ENCODE data around the gene RPS3.

The RPS3 gene

GRCh38 chr11:75413864-75414263 lies 14.5 kb downstream of the RPS3 start:
- no peak for DNase-seq (ENCODE audit: low read depth in 2 of 2)

DNA sequence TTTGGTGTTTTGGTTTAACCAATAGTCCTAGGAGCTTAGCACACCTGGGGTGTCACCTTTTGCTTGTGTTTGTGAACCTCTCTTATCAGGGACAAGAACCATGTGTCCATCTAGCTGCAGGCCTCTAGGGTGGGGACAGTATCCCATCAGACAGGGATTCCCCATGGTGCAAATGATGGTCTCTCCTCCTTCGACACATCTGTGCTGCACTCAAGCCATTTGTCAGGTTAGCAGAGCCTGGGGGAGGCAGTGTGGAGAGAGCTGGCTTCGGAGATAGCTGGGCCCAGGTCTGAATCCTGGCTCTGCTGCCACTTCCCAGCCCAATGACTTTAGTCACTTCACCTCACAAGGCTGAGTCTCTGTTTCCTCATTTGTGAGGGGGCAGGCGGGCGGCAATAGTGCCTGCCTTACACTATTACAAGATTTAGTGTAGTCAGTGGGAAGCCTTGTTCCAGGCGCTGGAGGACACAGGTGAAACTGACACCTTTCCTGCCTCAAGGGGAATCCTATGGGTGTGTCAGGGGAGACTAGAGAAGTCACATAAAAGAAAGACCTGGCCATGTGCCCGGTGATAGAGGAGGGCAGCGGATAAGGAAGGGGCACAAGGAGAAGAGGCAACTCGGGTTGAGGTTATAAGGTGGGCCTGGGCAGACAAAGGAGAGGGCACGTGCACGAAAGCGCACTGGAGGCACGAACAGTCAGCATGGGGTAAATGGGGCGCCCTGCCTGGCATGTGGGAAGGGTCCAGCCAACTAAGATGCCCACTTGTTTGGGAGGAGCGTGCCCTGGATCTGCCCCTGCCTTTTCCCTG lies 21.1 kb downstream of the RPS3 start:
- no peak for DNase-seq (ENCODE audit: low read depth in 2 of 2)

DNA sequence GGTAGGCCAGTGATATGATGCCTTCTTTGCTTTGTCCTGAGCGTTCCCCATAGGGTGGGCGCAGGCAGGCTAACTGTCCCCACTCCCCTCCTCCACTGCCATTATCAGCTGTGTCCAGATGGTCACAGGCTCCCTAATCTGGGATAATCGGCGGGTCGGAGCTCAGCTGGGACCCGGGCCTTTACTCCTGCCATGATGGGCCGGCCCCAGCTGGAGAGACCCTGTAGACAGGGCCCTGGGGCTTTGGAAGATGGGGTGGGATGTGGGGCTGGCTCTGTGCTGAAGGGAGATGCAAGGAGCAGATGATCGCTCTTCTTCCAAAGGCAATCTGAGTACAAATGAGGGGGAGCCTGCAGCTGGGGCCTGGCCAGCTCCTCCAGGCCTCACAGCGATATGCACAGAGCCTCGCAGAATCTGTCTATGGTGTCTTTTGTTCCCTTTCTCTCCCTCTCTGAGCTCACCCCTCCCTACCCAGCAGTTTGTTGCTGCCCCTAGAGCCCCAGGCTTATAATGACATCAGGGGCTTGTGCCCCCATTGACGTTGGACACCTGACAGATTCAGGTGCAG lies 21.8 kb downstream of the RPS3 start:
- DNase-seq (ENCODE audit: low read depth in 2 of 2) = no peak

DNA sequence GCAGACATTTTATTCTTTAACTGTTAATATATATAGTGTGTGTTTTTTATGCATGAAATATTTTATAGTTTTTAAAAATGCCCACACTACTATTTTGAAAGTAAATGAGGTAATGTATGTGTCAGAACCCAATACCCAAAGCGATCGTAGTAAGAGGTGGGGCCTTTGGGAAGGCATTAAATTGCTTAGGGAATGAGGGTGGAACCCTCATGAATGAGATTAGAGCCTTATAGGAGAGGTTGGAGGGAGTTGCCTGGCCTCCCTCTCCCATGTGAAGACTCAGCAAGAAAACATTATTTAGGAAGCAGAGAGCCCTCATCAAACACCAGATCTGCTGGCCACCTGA lies 22.6 kb downstream of the RPS3 start:
- DNase-seq (ENCODE audit: low read depth in 2 of 2) = no peak

DNA sequence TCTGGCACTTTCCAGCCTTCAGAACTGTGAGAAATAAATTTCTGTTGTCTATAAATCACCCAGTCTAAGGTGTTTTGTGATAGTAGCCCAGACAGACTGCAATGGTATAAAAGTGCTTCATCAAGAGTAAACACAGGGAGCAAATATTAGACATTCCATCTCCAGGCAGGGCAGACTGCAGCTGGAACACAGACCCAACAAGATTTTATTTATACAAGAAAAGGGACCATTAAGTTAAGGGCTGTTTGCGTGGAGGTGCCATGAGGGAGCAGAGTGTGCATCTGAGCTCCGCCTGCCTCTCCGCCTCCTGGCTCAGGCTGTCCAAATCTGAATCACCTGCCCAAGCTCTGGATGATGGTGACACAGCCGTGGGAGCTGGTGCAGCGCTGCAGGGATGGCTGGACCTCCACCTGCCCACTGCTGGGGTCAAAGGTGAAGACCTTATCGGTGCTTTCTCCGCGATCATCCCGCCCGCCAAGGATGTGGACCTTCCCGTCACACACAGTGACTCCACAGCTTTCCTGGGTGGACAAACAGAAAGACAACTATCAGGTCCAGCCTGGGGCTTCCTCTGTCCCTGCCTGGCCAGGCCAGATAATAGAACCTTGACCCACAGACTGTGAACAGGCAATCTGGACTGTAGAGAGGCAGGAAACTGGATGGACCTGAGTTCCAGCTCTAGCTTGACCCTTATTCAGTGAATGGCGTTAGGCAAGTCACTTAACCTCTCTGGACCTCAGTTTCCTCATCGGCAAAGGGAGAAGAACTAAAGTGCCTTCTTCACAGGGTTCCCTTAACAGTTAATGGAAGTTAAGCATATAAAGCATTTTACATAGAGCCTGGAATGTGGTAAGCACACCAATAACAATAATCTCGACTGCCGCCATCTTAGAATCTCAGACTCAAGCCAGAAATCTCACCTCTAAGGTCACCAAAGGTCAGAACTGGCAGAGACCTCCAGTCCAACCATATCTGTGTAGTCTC lies 23.2 kb downstream of the RPS3 start:
- DNase-seq (ENCODE audit: low read depth in 2 of 2) = no peak

DNA sequence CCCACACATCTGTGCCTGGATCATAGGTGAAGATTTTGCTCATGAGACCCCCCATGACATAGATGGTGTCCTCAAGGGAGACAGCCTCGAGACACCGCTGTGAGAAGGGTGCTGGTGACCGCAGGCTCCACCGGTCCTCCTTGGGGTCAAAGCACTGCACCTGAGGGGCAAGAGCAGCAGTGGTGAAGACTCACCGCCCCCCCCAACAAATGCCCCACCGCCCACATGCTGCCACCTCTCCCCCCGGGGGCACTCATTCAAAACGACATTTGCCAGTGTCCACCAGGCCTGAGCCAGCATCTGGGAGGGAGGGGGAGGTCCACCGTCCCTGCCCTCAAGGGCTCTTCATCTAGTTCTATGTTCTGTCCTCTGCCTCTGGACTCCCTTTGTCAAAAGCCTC lies 24.4 kb downstream of the RPS3 start:
- DNase-seq (ENCODE audit: low read depth in 2 of 2) = no peak

- no peak for DNase-seq (ENCODE audit: low read depth in 2 of 2)
Measured at GRCh38 chr11:75424396-75424795, 25.1 kb downstream of the RPS3 start.

GRCh38 chr11:75425422-75425821 lies 26.1 kb downstream of the RPS3 start:
- no peak for DNase-seq (ENCODE audit: low read depth in 2 of 2)

DNA sequence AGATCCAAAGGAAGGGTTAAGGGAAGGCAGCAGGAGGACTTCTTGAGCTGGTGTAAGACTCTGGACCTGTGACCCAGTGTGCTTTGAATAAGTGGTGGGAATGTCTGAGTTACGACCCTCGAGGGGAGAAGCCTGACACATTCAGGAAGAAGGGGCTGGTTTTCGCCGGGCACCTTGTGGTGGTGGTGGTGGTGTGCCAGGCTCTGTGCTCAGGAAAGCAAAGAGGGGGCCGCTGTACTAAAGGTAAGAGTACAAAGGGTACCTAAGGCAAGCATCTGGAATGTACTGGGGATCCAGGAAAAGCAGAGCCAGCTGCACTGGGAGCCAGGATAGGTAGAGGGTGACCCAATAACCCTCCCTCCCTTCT lies 27.4 kb downstream of the RPS3 start:
- DNase-seq (ENCODE audit: low read depth in 2 of 2) = no peak

GRCh38 chr11:75427181-75427580 lies 27.9 kb downstream of the RPS3 start:
- no peak for DNase-seq (ENCODE audit: low read depth in 2 of 2)

DNA sequence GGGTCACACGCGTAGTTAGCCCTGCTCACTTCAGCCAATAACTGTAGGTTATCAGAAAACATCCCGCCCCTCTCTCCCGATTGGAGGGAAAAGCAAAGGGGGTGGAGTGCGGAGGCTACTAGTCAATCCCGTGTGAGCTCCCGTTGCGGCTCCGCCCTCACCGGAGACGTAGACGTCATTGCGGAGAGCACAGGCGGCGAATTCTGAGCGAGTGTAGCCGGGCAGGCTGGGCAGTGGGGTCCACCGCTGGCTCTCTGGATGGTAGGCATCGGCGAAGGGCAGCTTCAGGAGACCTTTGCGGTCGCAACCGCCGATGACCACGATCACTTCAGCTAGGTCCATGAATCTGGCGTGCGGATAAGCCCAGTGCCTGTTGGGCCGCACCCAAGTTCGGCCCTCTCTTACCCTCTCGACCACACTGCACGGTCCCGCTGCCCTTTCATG lies 29.0 kb downstream of the RPS3 start:
- peak; percentile 68 to 70 for DNase-seq (ENCODE audit: low read depth in 2 of 2)

- DNase-seq (ENCODE audit: low read depth in 2 of 2) = no peak
Measured at GRCh38 chr11:75428989-75429640, 29.8 kb downstream of the RPS3 start.

GRCh38 chr11:75429641-75429901 lies 30.3 kb downstream of the RPS3 start:
- DNase-seq (ENCODE audit: low read depth in 2 of 2) = no peak

GRCh38 chr11:75429902-75430713 lies 30.8 kb downstream of the RPS3 start:
- DNase-seq (ENCODE audit: low read depth in 2 of 2) = peak; percentile 29 to 30

GRCh38 chr11:75430714-75431532 lies 31.6 kb downstream of the RPS3 start:
- DNase-seq (ENCODE audit: low read depth in 2 of 2) = no peak

DNA sequence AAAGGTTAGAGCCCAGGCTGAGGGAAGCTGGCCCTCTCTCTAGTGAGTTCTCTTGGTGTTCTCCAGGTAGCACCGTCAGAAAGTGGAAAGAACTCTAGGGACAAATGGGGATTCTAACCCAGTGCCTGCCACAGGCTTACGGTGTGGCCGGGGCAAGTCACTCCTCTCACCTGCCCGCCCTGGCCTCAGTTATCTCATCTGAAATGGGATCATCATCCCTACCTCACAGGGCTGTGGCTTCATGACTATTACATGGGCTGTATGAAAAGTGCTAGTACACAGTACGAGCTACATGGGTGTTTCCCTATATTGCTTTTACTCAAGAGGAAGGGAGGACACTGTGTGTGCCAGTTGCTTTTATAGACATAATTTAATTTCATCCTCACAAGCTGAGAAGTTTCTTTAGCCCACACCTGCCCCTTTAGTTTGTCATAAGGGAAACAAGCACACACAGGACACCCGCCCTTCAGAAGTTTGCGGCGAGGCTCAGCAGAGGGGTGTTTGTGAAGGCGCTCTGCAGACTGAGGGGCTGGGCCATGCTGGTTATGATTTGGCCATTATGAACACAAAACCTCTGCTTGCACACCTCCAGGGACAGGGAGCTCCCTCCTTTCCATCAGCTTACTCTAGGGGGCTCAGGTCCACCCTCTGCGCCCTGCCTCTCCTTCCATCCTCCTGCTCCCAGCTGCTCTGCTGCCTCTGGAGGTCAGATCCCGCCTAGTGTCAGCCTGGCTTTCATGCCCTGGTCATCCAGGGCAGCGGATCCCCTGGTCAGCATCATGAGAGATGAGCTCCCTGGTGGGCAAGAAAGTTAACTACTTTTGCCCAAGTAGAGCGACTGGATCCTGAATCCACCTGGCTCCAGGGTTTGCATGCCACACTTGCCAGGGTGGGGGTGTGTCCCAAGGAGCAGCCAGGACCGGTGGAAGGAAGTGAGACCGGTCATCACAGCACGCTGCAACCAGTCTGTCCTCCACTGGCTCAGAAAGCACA lies 32.5 kb downstream of the RPS3 start:
- DNase-seq (ENCODE audit: low read depth in 2 of 2) = no peak

DNA sequence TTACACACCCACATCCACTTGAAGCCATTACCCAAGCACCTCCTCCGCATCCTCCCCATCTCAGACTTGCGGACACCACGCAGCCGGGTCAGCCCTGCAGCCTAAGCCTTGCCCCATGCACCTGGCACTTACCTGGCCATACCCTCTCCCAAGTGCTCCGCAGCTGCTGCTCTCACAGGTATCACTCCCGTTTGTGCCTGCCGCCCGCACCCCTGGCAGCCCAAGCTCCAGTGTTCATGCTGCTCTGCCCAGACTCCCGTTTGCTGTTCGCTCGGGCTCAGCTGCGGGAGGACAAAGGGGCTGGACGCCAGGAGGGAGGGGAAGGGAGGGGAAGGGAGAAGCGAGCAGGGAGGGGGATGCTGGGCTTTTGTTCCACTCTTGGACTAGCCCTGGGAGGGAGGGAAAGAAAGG lies 33.6 kb downstream of the RPS3 start, which contains the start of gene KLHL35:
Gene KLHL35 (minus strand): TSS at position 293 of the 411 bp plus-strand sequence. CDS start 2,574 bp downstream, outside the sequence.
- no peak for DNase-seq (ENCODE audit: low read depth in 2 of 2)

- no peak for DNase-seq (ENCODE audit: low read depth in 2 of 2)
Measured at GRCh38 chr11:75433443-75433842, 34.1 kb downstream of the RPS3 start.

DNA sequence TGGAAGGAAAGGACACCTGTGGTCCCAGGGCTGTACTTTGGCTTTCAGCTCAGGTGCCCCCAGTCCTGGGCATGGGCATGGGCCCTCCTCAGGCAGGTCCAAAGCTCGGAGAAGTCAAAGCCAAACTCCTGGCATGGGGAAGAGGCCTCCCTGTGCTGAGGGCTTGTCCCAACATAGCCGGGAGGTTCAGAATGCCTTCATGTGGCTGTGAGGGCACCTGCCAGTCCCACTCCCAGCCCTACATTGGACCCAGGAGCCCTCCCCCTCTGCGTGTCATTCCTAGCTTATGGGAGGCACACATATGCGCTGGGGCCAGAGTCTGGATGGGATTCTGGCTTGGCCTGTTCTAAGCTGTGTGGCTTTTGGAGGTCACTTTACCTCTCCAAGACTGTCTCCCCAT lies 34.7 kb downstream of the RPS3 start:
- DNase-seq (ENCODE audit: low read depth in 2 of 2) = no peak
